Colon (tissue), 2 donors: ENCODE data around the gene NUTM2D.
"Not testable (repeated sequence)": the region's sequence is repeated elsewhere in the genome, so short reads cannot be mapped to it uniquely, and the experiment has no call there.

Experiments
- FAIRE-seq: peaks from 2 replicates; lab custom pipeline; 2012; peaks lifted over from hg19 to GRCh38; lab: Jason Lieb, UNC
- donor health status: control.
- donor health status: control.

Gene NUTM2D

GRCh38 chr10:87379115-87379514, 21.6 kb downstream of the NUTM2D start:
- FAIRE-seq = not testable (repeated sequence)

GRCh38 chr10:87383149-87383857, 25.8 kb downstream of the NUTM2D start:
- not testable (repeated sequence) for FAIRE-seq

- FAIRE-seq = not testable (repeated sequence)
Observed at GRCh38 chr10:87384283-87384682, 26.7 kb downstream of the NUTM2D start.

- FAIRE-seq = not testable (repeated sequence)
Observed at GRCh38 chr10:87385762-87386360, 28.3 kb downstream of the NUTM2D start.

GRCh38 chr10:87391360-87391759, 33.8 kb downstream of the NUTM2D start:
- not testable (repeated sequence) for FAIRE-seq

- FAIRE-seq = not testable (repeated sequence)
Observed at GRCh38 chr10:87396206-87396605, 38.7 kb downstream of the NUTM2D start.

GRCh38 chr10:87398436-87398835, 40.9 kb downstream of the NUTM2D start:
- FAIRE-seq = not testable (repeated sequence)

- FAIRE-seq = not testable (repeated sequence)
Observed at GRCh38 chr10:87407516-87408467, 50.2 kb downstream of the NUTM2D start.

- not testable (repeated sequence) for FAIRE-seq
Observed at GRCh38 chr10:87413921-87414320, 56.4 kb downstream of the NUTM2D start.
